Right lobe of liver (tissue), 4 donors: Measurements from ENCODE around the gene LCNL1.

Experiments used
- CTCF ChIP-seq, 4 donors: fragments of 200-600 bp in 3 of 4; fragments of 450-650 bp in 1 of 4; IDR thresholded peaks; one replicate each; pipeline versions ENCODE4 v1.5.1 to v1.8.0; 2016 to 2022; ENCODE audit warnings: antibody characterized with exemption in 4 of 4, mild to moderate bottlenecking in 2 of 4
- POLR2A ChIP-seq: fragments of 450-650 bp; IDR thresholded peaks from one replicate; pipeline ENCODE4 v1.6.1; 2017; ENCODE audit warnings: antibody characterized with exemption, mild to moderate bottlenecking
- donor health status: DM: no; HTN: no; CAD: no.
- donor health status: DM: no; HTN: no; CAD: no.
- donor health status: DM: no; HTN: yes; CAD: no.

- TF ChIP-seq CTCF (IDR thresholded peaks at IDR 0.05): no peak
- TF ChIP-seq POLR2A: no peak
Measured at GRCh38 chr9:137000177-137000930, 17.6 kb downstream of the LCNL1 start.
